GM03348 (cell line): ENCODE measurements around the gene TSPAN18.

ENCODE experiments used
- DNase-seq: peaks from one replicate; pipeline ENCODE4 v3.0.0; 2012; ENCODE audit warnings: low spot score

Gene TSPAN18

DNA sequence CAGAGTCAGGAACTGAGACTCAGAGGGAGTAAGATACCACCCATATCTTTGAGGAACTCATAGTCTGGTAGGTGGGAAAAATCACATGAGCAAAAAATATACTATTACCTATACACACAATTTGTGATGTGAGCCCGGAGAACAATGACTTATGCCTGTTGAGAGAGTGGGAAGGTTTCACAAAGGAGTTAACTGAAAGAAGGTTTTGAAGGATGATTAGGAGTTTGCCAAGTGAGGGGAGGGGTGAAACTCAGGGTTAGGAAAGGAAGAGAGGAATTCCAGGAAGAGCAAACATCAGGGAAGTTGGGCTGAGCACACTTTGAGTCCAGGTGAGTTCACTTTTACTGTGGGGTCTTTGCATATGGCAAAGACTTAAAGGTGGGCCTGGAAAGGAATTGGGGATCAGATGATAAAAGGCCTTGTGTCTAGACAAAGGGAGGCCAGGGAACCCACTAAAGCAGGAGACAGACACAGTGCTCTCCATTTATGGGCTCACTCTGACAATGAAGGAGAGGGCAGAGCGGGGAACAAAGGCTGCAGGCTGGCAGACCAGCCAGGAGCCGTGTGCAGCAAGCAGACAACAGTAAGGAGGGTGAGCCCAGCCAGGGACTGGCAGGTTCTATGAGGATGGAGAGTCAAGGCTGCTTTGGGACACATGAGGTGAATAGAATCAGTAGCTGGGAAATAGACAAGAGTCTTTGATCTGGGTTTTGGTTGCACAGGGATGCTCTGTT is 33.1 kb downstream of the TSPAN18 start:
- no peak for DNase-seq

DNA sequence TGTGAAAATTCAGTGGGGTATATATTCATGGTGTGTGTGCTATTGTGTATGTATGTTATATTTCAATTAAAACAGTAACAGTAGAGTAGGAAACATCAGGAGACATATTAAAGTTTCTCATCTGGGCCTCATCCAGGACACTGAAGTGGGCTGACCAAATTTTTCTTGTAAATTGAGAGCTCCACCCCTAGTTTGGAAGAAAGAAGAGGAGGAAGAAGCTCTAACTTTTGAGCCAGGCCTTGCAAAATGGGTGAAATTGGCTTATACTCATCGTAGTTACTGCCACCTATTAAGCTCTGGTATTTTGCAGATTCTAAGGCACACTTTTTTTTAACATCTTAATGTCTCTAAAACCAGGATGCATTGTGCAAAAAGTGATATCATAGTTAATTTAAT is 33.7 kb downstream of the TSPAN18 start:
- DNase-seq: no peak

GRCh38 chr11:44760917-44761550 is 34.3 kb downstream of the TSPAN18 start:
- peak; percentile 79 for DNase-seq

GRCh38 chr11:44761551-44761961 is 34.8 kb downstream of the TSPAN18 start:
- DNase-seq: no peak

GRCh38 chr11:44763121-44763820 is 36.5 kb downstream of the TSPAN18 start:
- no peak for DNase-seq

- DNase-seq: no peak
Observed at GRCh38 chr11:44764583-44764982, 37.8 kb downstream of the TSPAN18 start.

- DNase-seq: no peak
Observed at GRCh38 chr11:44765026-44765595, 38.3 kb downstream of the TSPAN18 start.

- no peak for DNase-seq
Observed at GRCh38 chr11:44765676-44766075, 38.9 kb downstream of the TSPAN18 start.

GRCh38 chr11:44766112-44766971 is 39.6 kb downstream of the TSPAN18 start:
- DNase-seq: peak; percentile 44

DNA sequence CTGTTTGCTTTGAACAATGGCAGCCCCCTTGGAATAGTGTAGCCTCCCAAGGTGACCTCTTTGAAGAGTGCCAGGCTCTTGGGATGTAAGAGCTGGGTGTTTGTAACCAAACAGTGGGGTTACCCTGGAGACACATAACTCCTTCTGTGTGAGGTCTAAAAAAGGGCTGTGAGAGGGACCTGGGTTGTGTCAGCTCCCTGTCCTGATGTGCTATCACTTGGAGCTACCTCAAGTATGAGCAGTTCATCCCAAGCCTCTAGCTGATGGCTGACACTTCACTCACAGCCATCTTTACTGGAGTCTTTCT is 40.2 kb downstream of the TSPAN18 start:
- DNase-seq: no peak

DNA sequence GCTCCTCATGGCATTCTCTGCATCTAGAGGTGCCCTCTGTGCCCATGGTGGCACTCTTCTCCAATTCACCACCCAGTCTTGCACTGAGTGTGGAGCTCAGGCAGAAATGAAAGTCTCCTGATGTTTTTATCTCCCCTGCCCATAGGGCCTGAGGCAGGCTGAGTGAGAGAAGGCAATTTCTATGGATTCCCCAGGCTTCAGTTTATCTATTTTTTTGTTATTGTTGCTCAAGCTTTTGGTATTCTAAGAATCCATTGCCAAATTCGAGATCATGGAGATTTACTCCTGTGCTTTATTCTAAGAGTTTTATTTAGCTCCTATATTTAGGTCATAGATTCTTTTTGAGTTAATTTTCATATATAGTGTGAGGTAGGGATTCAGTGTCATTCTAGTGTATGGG is 40.7 kb downstream of the TSPAN18 start:
- DNase-seq: peak; percentile 68

DNA sequence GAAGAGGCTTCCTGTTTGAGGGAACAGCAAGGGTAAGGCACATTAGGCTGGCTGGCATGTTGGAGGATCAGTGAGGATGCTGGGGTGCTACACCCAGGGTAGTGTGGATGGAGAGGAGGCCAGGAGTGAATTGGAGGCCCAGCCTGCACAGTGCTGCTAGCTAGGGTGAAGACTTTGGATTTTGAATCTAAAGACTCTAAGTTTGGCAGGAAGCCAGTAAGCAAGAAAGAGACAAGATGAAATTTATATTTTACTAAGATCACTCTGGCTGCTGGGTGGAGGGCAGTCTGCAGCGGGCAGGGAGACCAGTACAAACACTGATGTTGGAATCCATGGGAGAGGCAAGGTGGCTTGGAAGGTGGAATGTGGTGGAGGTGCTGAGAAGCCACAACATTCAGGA is 43.6 kb downstream of the TSPAN18 start:
- DNase-seq: no peak

DNA sequence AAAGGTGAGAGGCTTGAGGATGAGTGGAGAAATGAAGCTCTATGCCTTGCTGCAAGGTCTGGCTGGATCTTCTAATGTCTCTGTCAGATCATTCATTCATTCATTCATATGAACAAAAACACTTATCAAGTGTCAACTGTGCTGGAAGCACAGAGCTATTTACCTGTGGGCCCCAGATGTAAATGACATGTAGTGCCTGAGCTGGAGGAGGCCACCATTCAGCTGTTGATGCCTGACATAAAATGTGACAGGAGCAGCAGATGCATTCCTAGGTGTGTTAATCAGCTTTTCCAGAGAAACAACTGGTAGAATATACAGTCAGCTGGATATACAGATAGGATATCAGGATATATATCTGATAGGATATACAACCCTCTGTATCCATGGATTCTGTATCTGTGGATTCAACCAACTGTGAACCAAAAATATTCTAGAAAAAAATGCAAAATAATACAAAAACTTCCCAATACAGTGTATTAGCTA is 44.5 kb downstream of the TSPAN18 start:
- no peak for DNase-seq

GRCh38 chr11:44771841-44772240 is 45.1 kb downstream of the TSPAN18 start:
- DNase-seq: no peak

GRCh38 chr11:44773351-44773965 is 46.7 kb downstream of the TSPAN18 start:
- DNase-seq: no peak

GRCh38 chr11:44774108-44774507 is 47.3 kb downstream of the TSPAN18 start:
- peak; percentile 60 for DNase-seq

DNA sequence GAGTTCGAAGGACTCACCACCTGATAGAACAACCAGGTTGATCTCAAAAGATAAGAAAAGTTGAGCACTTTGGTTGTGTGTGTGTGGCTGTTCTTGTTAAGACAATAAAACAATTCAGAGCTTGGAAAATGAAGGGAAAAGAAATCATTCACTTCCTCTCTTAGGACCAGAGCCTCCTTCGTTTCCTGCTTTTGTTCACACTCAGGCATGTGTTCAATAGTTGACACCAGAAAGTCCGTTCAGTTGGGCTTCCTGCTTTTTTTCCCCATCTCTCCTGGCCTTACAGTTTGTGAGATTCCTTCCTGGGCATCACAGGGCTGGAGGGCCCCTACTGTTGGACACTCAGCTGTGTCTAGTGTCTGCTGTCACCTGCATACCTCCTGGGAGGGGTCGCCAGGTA is 48.0 kb downstream of the TSPAN18 start:
- DNase-seq: no peak

DNA sequence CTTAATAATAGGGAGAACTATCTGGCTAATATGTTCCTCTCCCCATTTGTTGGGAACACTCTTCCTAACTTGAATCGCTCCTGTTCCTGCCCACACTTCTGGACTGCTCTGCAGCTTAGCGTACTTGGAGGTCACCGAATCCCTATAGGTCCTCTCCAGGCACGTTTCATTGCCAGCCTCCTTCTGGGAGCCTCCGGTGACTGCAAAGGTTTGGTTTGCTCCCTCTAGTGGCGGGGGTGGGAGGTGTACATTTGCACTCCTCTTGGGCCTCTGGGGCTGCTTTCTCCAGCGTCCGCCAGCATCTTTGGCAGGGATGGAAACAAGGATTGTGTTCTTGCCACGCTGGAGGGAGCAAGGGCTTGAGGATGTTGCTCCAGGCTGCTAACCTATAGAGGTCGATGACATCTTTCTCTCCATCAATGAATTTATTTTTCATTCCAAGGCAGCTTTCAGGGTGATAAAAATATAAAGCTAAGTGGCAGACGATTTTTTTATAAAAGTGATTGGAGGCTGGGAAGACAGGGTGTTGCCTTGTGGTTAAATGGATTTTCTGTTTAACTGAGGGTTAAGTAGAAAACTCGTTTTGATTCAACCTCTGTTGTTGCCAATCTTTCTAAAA is 48.7 kb downstream of the TSPAN18 start:
- peak; percentile 75 for DNase-seq

DNA sequence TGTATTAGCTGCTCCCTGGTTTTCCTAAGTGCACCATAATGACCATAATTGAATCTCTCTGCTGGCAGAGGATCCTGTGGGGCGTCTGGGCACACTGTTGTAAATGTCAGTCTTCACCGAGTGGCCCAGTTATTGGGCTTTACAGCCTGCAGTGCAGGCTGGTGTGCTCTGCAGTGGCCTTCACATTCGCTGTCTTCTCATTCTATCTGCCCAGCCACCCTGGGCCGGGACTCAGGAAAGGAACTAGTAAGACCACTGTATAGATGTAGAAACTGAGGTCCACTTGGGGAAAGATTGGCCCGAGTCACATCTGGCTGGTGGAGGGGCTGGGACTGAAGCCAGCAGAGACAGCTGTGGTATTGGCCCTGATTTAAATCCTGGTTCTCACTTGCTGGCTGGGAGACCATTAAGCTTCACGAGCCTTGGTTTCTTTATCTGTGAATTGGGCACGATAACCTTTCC is 49.3 kb downstream of the TSPAN18 start:
- no peak for DNase-seq

DNA sequence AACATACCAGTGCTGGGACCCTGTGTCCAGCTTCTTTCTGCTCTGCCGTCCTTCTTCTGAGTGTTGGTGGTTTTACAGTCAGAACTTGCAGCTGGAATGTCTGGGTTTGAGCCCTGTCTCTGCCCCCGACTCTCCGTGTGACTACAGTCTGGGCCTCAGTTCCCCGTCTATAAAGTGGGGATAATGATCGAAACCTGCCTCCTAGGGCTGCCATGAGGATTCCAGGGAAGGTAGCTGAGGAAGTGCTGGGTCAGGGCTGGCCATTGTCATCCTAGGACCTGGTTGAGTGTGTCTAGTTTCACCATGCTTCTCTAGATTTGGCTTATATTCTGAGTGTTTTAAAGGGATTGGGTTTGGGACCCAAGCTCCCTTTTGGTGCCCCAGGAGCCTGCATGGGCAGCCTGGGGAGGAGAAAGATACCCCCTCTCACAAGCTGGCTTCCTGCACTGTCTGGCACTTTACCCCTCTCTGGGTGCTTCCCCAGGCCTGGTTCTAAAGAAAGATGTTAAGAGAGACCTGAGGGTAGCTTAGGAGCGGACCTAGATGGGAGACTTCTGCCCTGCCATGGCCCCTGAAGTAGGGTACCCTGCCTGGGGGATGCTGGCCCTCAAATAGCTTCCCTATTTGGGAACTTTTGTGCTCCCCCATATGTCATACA is 49.9 kb downstream of the TSPAN18 start:
- no peak for DNase-seq
